ENCODE data around the gene PSMB11. TPM values are rescaled to one million over a fixed set of nuclear protein-coding genes. Genes with fewer than 3 reads are reported as not detected.

Gene PSMB11
- total and polyA plus RNA-seq, 2 experiments from 2014 or later = 0.12 TPM; not detected in 1

DNA sequence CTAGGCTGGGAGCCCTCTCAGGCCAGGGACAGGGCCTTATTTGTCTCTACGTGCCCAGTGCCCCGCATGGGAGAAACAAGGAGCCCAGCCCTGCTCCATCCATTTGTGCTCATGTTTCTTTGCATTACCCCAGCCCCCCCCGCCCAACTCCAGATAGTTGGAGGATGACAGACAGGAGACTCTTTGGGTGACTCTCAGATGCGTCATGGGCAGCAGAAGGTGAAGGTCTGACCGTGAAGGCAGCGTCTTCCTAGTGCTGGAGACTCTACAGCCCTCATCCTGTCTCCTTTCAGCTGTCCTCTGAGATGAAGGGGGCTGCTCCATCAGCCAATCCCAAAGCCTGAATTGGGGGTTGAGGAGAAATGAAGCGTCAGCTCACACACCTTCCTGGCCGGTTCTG is 283 bp upstream of the PSMB11 start:
- Histone ChIP-seq H3K4me3 (no peak overlapping the region), H3K4me1 (ENCODE audit: low read depth) (no peaks in the 10 kb centered on the region), H3K9me3 (ENCODE audit: low read depth) (no peaks in the 10 kb centered on the region), H3K27me3 (no peaks in the 10 kb centered on the region), H3K27ac (no peak overlapping the region), H3K36me3 (no peaks in the 10 kb centered on the region)
- TF ChIP-seq, protein P1, sequence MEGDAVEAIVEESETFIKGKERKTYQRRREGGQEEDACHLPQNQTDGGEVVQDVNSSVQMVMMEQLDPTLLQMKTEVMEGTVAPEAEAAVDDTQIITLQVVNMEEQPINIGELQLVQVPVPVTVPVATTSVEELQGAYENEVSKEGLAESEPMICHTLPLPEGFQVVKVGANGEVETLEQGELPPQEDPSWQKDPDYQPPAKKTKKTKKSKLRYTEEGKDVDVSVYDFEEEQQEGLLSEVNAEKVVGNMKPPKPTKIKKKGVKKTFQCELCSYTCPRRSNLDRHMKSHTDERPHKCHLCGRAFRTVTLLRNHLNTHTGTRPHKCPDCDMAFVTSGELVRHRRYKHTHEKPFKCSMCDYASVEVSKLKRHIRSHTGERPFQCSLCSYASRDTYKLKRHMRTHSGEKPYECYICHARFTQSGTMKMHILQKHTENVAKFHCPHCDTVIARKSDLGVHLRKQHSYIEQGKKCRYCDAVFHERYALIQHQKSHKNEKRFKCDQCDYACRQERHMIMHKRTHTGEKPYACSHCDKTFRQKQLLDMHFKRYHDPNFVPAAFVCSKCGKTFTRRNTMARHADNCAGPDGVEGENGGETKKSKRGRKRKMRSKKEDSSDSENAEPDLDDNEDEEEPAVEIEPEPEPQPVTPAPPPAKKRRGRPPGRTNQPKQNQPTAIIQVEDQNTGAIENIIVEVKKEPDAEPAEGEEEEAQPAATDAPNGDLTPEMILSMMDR (IDR thresholded peaks at IDR 0.05; ENCODE audit: low read depth, low read length) = no peak
- DNase-seq (ENCODE audit: low read depth in 1 of 2, low spot score in 1 of 2) = no peak

DNA sequence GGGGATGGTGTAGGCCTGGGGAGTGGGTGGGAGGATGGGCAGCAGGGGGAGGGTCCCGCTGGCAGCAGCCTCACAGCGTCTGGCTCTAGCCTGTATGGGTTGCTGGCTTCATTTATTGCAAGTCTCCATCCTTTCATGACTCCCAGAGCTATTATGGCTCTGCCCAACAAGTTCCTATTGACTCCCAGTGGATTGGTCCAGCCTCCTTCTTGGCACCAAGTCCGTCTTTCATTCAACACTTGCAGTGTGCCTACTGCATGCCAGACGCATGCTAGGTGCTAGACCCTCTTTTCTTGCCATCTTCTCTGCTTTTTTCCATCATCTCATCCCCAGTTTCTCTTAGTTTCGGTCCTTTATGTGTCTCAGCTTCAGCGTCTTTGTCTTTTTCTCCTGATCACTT is 1.1 kb downstream of the PSMB11 start:
- Histone ChIP-seq H3K27ac (no peak overlapping the region), H3K27me3 (no peaks in the 10 kb centered on the region), H3K9me3 (ENCODE audit: low read depth) (no peaks in the 10 kb centered on the region), H3K4me1 (ENCODE audit: low read depth) (no peaks in the 10 kb centered on the region), H3K36me3 (no peaks in the 10 kb centered on the region), H3K4me3 (no peak overlapping the region)
- TF ChIP-seq, protein P1 (IDR thresholded peaks at IDR 0.05; ENCODE audit: low read depth, low read length) = no peak
- no peak for DNase-seq (ENCODE audit: low read depth in 1 of 2, low spot score in 1 of 2)

DNA sequence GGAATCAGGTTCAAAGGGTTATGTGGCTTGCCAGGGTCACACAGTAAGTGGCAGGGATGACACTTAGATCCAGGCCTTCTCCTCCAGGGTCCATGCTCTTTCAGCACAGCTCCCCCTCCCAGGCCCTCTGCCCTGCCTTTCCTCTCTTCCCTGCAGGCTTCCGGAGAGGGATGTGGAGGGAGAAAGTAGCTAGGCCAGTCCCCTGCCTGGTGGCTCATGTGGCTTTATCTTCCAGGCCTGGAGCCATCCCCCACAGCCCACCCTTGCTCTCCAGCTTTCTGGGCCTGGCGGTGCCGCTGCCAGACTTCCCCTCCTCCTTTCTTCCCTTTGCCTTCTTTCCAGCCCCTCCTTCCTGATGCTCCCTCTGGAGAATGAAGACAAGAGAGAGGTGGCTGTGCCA is 1.7 kb downstream of the PSMB11 start:
- Histone ChIP-seq H3K4me3 (no peak overlapping the region), H3K27me3 (no peaks in the 10 kb centered on the region), H3K27ac (no peak overlapping the region), H3K36me3 (no peaks in the 10 kb centered on the region), H3K4me1 (ENCODE audit: low read depth) (no peaks in the 10 kb centered on the region), H3K9me3 (ENCODE audit: low read depth) (no peaks in the 10 kb centered on the region)
- TF ChIP-seq, protein P1 (IDR thresholded peaks at IDR 0.05; ENCODE audit: low read depth, low read length) = no peak
- no peak for DNase-seq (ENCODE audit: low read depth in 1 of 2, low spot score in 1 of 2)

DNA sequence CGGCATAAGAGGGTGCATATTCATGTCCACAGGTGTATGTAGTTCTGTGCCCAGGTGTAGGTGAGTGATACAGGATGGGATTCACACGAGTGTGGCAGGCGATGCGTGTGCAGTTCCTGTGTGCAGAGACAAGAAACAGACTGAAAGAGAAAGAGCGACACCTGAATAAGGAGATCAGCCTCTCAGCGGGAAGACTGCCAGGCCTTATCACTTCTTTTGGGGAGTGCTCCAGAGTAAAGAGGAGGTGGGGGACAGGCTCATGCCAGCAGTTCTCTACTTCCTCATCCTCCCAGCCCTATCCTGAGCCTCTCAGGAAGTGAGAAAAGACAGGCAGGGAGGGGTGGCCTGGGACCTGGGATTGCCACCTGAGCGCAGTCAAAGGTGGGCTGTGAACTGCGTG is 2.8 kb downstream of the PSMB11 start:
- no peak for DNase-seq (ENCODE audit: low read depth in 1 of 2, low spot score in 1 of 2)
- Histone ChIP-seq H3K27me3 (no peaks in the 10 kb centered on the region), H3K4me1 (ENCODE audit: low read depth) (no peaks in the 10 kb centered on the region), H3K36me3 (no peaks in the 10 kb centered on the region), H3K4me3 (no peak overlapping the region), H3K9me3 (ENCODE audit: low read depth) (no peaks in the 10 kb centered on the region), H3K27ac (no peak overlapping the region)
- TF ChIP-seq, protein P1 (IDR thresholded peaks at IDR 0.05; ENCODE audit: low read depth, low read length) = no peak

DNA sequence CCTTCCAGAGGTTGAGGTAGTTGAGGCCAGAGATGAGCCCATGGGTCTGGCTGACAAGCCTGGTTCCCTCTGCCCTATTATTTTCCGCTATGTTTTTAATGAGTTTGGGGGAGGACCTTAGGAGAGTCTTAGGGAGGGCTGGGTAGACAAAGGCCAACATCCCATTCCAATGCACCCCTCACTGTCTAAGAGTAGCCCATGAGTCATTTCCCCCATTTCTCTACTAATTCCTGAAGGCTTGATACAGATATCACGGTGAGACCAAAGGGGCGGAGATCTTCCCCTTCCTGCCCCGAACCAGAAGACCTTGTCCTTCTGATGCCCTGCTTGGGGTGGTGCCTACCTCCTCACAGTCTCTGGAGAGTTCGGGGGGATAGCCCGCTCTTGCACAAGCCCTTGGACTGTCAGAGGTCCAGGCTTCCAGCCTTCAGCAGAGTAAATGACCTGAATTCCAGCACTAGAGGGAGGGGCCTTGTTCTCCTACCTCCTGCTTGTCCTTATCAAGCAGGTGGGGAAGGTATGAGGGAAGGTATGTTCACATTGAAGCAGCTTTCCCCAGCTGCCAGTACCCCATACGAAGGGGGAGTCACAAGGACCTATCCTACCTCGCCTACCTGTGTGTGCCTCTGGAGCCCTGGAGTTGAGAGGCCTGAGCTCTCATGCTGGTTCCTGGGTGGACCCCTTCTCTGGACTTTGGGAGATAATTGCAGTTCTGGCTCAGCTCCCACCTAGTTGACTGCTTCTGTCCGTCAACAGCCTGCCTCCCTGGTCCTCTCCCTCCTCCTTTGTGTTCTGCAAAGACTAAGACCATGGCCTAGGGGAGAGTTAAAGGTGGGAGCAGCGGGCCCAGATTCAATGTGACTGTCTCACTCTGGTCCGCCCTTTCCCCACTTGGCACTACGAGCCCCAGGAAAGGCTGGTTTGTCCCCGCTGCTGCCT is 3.7 kb downstream of the PSMB11 start:
- H3K27me3 ChIP-seq = no peaks in the 10 kb centered on the region
- no peaks in the 10 kb centered on the region for H3K9me3 ChIP-seq (ENCODE audit: low read depth)
- no peak for DNase-seq (ENCODE audit: low read depth in 1 of 2, low spot score in 1 of 2)
- TF ChIP-seq, protein P1 (IDR thresholded peaks at IDR 0.05; ENCODE audit: low read depth, low read length) = no peak
- H3K36me3 ChIP-seq = no peaks in the 10 kb centered on the region
- no peaks in the 10 kb centered on the region for H3K4me1 ChIP-seq (ENCODE audit: low read depth)
- no peak overlapping the region for H3K27ac ChIP-seq
- no peak overlapping the region for H3K4me3 ChIP-seq

All from cardiac muscle cell (in vitro differentiated cells and primary cell).